H1 (cell line): Measurements from ENCODE around the gene FSD1L. TPM values are rescaled to one million over a fixed set of nuclear protein-coding genes. Genes with fewer than 3 reads are reported as not detected.

ENCODE experiments used
- CTCF ChIA-PET: fragments of 300-600 bp; sonication (Branson Sonifier 250); formaldehyde crosslinking; loops from one replicate; lab custom pipeline; 2021; ENCODE audit not compliant: partially characterized antibody; lab: Charles Lee
- POLR2A ChIA-PET: fragments of 300-600 bp; sonication (Branson Sonifier 250); formaldehyde crosslinking; loops from one replicate; lab custom pipeline; 2021; ENCODE audit warnings: inconsistent platforms; ENCODE audit not compliant: partially characterized antibody; lab: Charles Lee
- DNase-seq, 2 experiments: peaks; one replicate each; pipeline versions ENCODE4 v3.0.0 to v3.0.0-alpha.2; 2010 to 2022; ENCODE audit warnings: low spot score in 2 of 2, low read depth in 1 of 2, mixed read lengths in 1 of 2
- FAIRE-seq: peaks from 2 replicates; lab custom pipeline; 2011; peaks lifted over from hg19 to GRCh38; lab: Jason Lieb, UNC
- H2AFZ ChIP-seq: 2 replicates; pipeline ENCODE4 v1.8.1; 2012; ENCODE audit warnings: low read length, inconsistent platforms
- H2AK5ac ChIP-seq: 2 replicates; pipeline ENCODE4 v1.6.1; 2013; ENCODE audit warnings: low read depth, low read length
- H2BK120ac ChIP-seq: replicated peaks from 2 replicates; pipeline ENCODE3; 2013; ENCODE audit warnings: low read depth, low read length, inconsistent platforms
- H2BK12ac ChIP-seq: 2 replicates; pipeline ENCODE4 v1.6.1; 2013; ENCODE audit warnings: low read depth, low read length
- H2BK15ac ChIP-seq: 2 replicates; pipeline ENCODE4 v1.6.1; 2013; ENCODE audit warnings: low read length
- H2BK20ac ChIP-seq: 2 replicates; pipeline ENCODE4 v1.6.1; 2013; ENCODE audit warnings: low read length
- H2BK5ac ChIP-seq: 2 replicates; pipeline ENCODE4 v1.6.1; 2013; ENCODE audit warnings: low read depth, low read length
- H3K14ac ChIP-seq: 2 replicates; pipeline ENCODE4 v1.6.1; 2013; ENCODE audit warnings: inconsistent platforms; ENCODE audit not compliant: insufficient read length
- H3K18ac ChIP-seq: 2 replicates; pipeline ENCODE4 v1.6.1; 2013; ENCODE audit warnings: low read length; ENCODE audit errors: extremely low read depth
- H3K23ac ChIP-seq: 2 replicates; pipeline ENCODE4 v1.6.1; 2013; ENCODE audit warnings: inconsistent platforms; ENCODE audit not compliant: insufficient read length
- H3K23me2 ChIP-seq: 2 replicates; pipeline ENCODE4 v1.6.1; 2013; ENCODE audit warnings: low read depth, low read length
- H3K27ac ChIP-seq: 2 replicates; pipeline ENCODE4 v1.6.1; 2011; ENCODE audit warnings: low read depth, low read length, inconsistent platforms
- H3K27me3 ChIP-seq, 4 experiments: replicated peaks in 1 of 4; 1 replicate in 1 of 4; 2 replicates in 3 of 4; pipeline versions ENCODE4 v1.6.1 to v1.8.1; 2011 to 2013; ENCODE audit warnings: low read length in 3 of 4, mild to moderate bottlenecking in 3 of 4, inconsistent platforms in 2 of 4, mixed read lengths in 2 of 4, moderate library complexity in 1 of 4; ENCODE audit not compliant: control insufficient read depth in 3 of 4, insufficient read depth in 3 of 4; ENCODE audit errors: extremely low read depth in 1 of 4
- H3K36me3 ChIP-seq, 4 experiments: 2 replicates each; pipeline versions ENCODE4 v1.6.1 to v1.8.1; 2011 to 2013; ENCODE audit warnings: mild to moderate bottlenecking in 4 of 4, low read length in 3 of 4, moderate library complexity in 2 of 4, control low read depth in 1 of 4, inconsistent platforms in 1 of 4; ENCODE audit not compliant: insufficient read depth in 4 of 4, control insufficient read depth in 2 of 4
- H3K4ac ChIP-seq: replicated peaks from 2 replicates; pipeline ENCODE3; 2013; ENCODE audit warnings: low read length, low read depth, mixed read lengths, inconsistent platforms; ENCODE audit not compliant: insufficient read length
- H3K4me1 ChIP-seq, 4 experiments: replicated peaks in 1 of 4; 1 replicate in 1 of 4; 2 replicates in 3 of 4; pipeline versions ENCODE4 v1.6.1 to v1.8.1; 2011 to 2013; ENCODE audit warnings: low read length in 3 of 4, inconsistent platforms in 2 of 4, mixed read lengths in 1 of 4; ENCODE audit not compliant: insufficient read depth in 4 of 4, control insufficient read depth in 3 of 4
- H3K4me2 ChIP-seq, 2 experiments: 2 replicates each; pipeline versions ENCODE4 v1.6.1 to v1.8.1; 2011 to 2013; ENCODE audit warnings: low read depth in 2 of 2, low read length in 2 of 2, control low read depth in 1 of 2, inconsistent platforms in 1 of 2, mild to moderate bottlenecking in 1 of 2; ENCODE audit not compliant: insufficient read depth in 1 of 2
- H3K4me3 ChIP-seq, 4 experiments: fragments of 200-600, 300-600 bp in 1 of 4; sonication (generic), shearing (Covaris generic), sonication (Bioruptor Twin) in 1 of 4; 2 replicates each; pipeline versions ENCODE4 v1.5.1 to v1.8.1; 2011 to 2016; ENCODE audit warnings: low read length in 4 of 4, low read depth in 3 of 4, control low read depth in 2 of 4, inconsistent platforms in 2 of 4, mild to moderate bottlenecking in 2 of 4, mixed read lengths in 1 of 4, moderate library complexity in 1 of 4; ENCODE audit not compliant: insufficient read depth in 2 of 4; ENCODE audit errors: extremely low read depth in 1 of 4
- H3K56ac ChIP-seq: replicated peaks from 2 replicates; pipeline ENCODE3; 2013; ENCODE audit warnings: low read depth, mild to moderate bottlenecking, mixed read lengths, low read length, inconsistent platforms; ENCODE audit not compliant: insufficient read length
- H3K79me1 ChIP-seq: 2 replicates; pipeline ENCODE4 v1.6.1; 2013; ENCODE audit warnings: low read depth, low read length, control low read depth
- H3K79me2 ChIP-seq, 2 experiments: 2 replicates each; pipeline versions ENCODE4 v1.6.1 to v1.8.1; 2012 to 2013; ENCODE audit warnings: low read length in 2 of 2, mild to moderate bottlenecking in 2 of 2, inconsistent platforms in 1 of 2; ENCODE audit not compliant: insufficient read depth in 2 of 2, control insufficient read depth in 1 of 2
- H3K9ac ChIP-seq, 4 experiments: replicated peaks in 1 of 4; 1 replicate in 1 of 4; 2 replicates in 3 of 4; pipeline versions ENCODE4 v1.6.1 to v1.8.1; 2011 to 2013; ENCODE audit warnings: low read depth in 3 of 4, low read length in 3 of 4, control low read depth in 2 of 4, mild to moderate bottlenecking in 2 of 4, moderate library complexity in 2 of 4, inconsistent platforms in 1 of 4; ENCODE audit errors: extremely low read depth in 1 of 4
- H3K9me3 ChIP-seq, 2 experiments: 2 replicates each; pipeline versions ENCODE4 v1.6.1 to v1.8.1; 2012 to 2013; ENCODE audit warnings: mild to moderate bottlenecking in 2 of 2, moderate library complexity in 2 of 2, control low read depth in 1 of 2, inconsistent platforms in 1 of 2, low read depth in 1 of 2, low read length in 1 of 2, mixed read lengths in 1 of 2; ENCODE audit not compliant: insufficient read depth in 2 of 2
- H4K20me1 ChIP-seq, 2 experiments: replicated peaks in 1 of 2; 2 replicates each; pipeline versions ENCODE3 to v1.8.1; 2011 to 2013; ENCODE audit warnings: inconsistent platforms in 2 of 2, low read length in 2 of 2, mild to moderate bottlenecking in 1 of 2; ENCODE audit not compliant: insufficient read depth in 2 of 2, control insufficient read depth in 1 of 2
- H4K5ac ChIP-seq: 2 replicates; pipeline ENCODE4 v1.6.1; 2013; ENCODE audit warnings: low read length, low read depth, mixed read lengths, inconsistent platforms; ENCODE audit not compliant: insufficient read length
- H4K8ac ChIP-seq: 2 replicates; pipeline ENCODE4 v1.8.0; 2013; ENCODE audit warnings: mild to moderate bottlenecking, moderate library complexity, low read length, inconsistent platforms; ENCODE audit not compliant: insufficient read depth; ENCODE audit errors: extremely low read depth
- H4K91ac ChIP-seq: replicated peaks from 2 replicates; pipeline ENCODE3; 2013; ENCODE audit warnings: low read length, mixed read lengths, inconsistent platforms; ENCODE audit not compliant: insufficient read length
- BACH1 ChIP-seq: IDR thresholded peaks from 2 replicates; pipeline ENCODE4 v1.6.1; 2012; ENCODE audit warnings: low read length, improper control_type of control experiment
- RBBP5 ChIP-seq: IDR thresholded peaks from 2 replicates; pipeline ENCODE4 v1.7.1; 2012; ENCODE audit warnings: low read depth, mild to moderate bottlenecking, inconsistent platforms, low read length, moderate library complexity, borderline replicate concordance
- SIX5 ChIP-seq: IDR thresholded peaks from 2 replicates; pipeline ENCODE4 v1.6.1; 2011; ENCODE audit warnings: mild to moderate bottlenecking, low read depth, low read length
- SP2 ChIP-seq: IDR thresholded peaks from 2 replicates; pipeline ENCODE4 v1.6.1; 2012; ENCODE audit warnings: mild to moderate bottlenecking, low read length, inconsistent platforms
- whole genome bisulfite sequencing, 2 experiments: shearing (Covaris generic) in 1 of 2; methylation state at CpG; one replicate each; pipeline versions ENCODE4 v1.1.6 to v1.1.7; 2013 to 2015; ENCODE audit warnings: low lambda C conversion rate in 2 of 2, mixed read lengths in 2 of 2, inconsistent platforms in 1 of 2, low coverage in 1 of 2, missing lambda C conversion rate in 1 of 2; ENCODE audit not compliant: insufficient replicate concordance in 2 of 2, insufficient coverage in 1 of 2, insufficient read length in 1 of 2; ENCODE audit errors: extremely low coverage in 1 of 2, missing lambda C conversion rate in 1 of 2; 5-methylcytosine and 5-hydroxymethylcytosine counted together
- polyA plus RNA-seq, 7 experiments: library from polyadenylated mRNA; depleted of rRNA in 3 of 7; stranded (reverse) in 5 of 7; unstranded in 2 of 7; fragments of >200 nt in 5 of 7; fragments of 200-250 nt in 2 of 7; gene quantifications; 1 replicate in 5 of 7; 2 replicates in 1 of 7; 4 replicates in 1 of 7; pipeline versions ENCODE4 v1.2.1 to v1.2.3, GENCODE V29; 2011 to 2013; ENCODE audit warnings: missing spikeins in 2 of 7, mixed read lengths in 2 of 7
- total RNA-seq: library from RNA; stranded (reverse); fragmentation: NEBNext Ultra II Directional; extraction: Animal tissue kit (Norgen Biotek cat#: 25700); gene quantifications from 2 replicates; pipeline ENCODE4 v1.2.1, GENCODE V29; 2021

Gene FSD1L
- total and polyA plus RNA-seq, 2 of the 8 experiments (the other 6 are each of a cell fraction or from before 2014, with no cell fraction given), result 0.91 to 4.8 TPM

- Histone ChIP-seq H4K8ac (no peak overlapping the region), H3K4me1 (no peaks in the 10 kb centered on the region), H4K91ac (no peak overlapping the region), H3K79me2 (no peaks in the 10 kb centered on the region), H3K14ac (no peak overlapping the region), H4K5ac (no peak overlapping the region), H4K20me1 (no peaks in the 10 kb centered on the region), H3K4me2 (no peak overlapping the region), H3K4ac (no peak overlapping the region), H3K4me3 (no peak overlapping the region), H3K79me1 (no peaks in the 10 kb centered on the region; the same call in 1 of the 2 replicates), H3K23ac (no peak overlapping the region), H3K23me2 (no peaks in the 10 kb centered on the region), H3K36me3 (no peaks in the 10 kb centered on the region), H3K9ac (no peak overlapping the region), H3K9me3 (no peaks in the 10 kb centered on the region), H3K27ac (no peak overlapping the region), H2BK15ac (no peak overlapping the region), H2BK12ac (no peak overlapping the region), H2BK5ac (no peak overlapping the region), H2AFZ (no peak overlapping the region), H3K18ac (no peak overlapping the region), H2AK5ac (no peak overlapping the region), H3K56ac (no peak overlapping the region), H3K27me3 (no peaks in the 10 kb centered on the region), H2BK120ac (no peak overlapping the region), H2BK20ac (no peak overlapping the region)
- no peak for FAIRE-seq
- ChIA-PET POLR2A (no interaction called here), CTCF (interaction anchor here (0.6 to 1.6 kb wide), 3 partner anchors 11 to 351 kb away, joined by 3 to 6 read pairs (median 3); no protein-coding TSS in a partner anchor)
- no peak for DNase-seq
- 100% methylated on average over 1 of the region's 3 CpGs; no CpG with 5 or more reads in 1 of the 2 experiments for WGBS, 2 experiments
- TF ChIP-seq SP2 (no peak), RBBP5 (no peak), SIX5 (no peak), BACH1 (no peak)
Observed at GRCh38 chr9:105426657-105427056, 21.2 kb upstream of the FSD1L start.
